Measurements from ENCODE around the gene ALPP.

DNA sequence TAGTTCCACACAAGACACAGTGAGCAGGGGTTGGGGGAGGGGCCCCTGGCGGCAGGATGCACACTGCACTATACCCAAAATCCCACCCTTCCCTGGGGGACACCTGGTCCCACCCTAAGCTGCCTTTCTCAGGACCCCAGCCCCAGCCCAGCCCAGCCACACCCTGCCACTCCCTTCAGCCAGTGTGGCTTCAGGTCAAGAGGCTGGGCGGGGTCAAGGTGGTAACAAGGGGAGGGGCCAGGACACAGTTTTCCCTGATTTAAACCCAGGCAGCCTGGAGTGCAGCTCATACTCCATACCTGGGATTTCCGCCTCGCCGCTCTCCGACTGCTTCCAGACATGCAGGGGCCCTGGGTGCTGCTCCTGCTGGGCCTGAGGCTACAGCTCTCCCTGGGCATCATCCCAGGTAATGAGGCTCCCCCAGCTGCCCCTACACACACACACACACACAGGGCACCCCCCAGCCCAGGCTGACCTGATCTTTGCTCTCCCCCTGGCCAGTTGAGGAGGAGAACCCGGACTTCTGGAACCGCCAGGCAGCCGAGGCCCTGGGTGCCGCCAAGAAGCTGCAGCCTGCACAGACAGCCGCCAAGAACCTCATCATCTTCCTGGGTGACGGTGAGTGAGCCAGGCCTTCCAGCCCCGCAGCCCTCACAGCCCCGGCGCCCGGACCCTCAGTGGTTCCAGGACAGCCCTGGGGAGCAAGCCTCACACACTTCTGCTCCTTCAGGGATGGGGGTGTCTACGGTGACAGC, 28.2 kb downstream of the ALPP start, which contains the start of gene ALPG:
- TF ChIP-seq, protein P1, sequence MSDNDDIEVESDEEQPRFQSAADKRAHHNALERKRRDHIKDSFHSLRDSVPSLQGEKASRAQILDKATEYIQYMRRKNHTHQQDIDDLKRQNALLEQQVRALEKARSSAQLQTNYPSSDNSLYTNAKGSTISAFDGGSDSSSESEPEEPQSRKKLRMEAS (IDR thresholded peaks at IDR 0.05; ENCODE audit: low read depth): no peak
- no peak for TF ChIP-seq YY1 (IDR thresholded peaks at IDR 0.05; ENCODE audit: low read depth)
- TF ChIP-seq FOXM1 (IDR thresholded peaks at IDR 0.05; ENCODE audit: low read depth): no peak
- TF ChIP-seq EZH2phosphoT487 (IDR thresholded peaks at IDR 0.05; ENCODE audit: borderline replicate concordance, low read depth): no peak
- no peak for TF ChIP-seq CTCF (IDR thresholded peaks at IDR 0.05)
- TF ChIP-seq, protein P2, sequence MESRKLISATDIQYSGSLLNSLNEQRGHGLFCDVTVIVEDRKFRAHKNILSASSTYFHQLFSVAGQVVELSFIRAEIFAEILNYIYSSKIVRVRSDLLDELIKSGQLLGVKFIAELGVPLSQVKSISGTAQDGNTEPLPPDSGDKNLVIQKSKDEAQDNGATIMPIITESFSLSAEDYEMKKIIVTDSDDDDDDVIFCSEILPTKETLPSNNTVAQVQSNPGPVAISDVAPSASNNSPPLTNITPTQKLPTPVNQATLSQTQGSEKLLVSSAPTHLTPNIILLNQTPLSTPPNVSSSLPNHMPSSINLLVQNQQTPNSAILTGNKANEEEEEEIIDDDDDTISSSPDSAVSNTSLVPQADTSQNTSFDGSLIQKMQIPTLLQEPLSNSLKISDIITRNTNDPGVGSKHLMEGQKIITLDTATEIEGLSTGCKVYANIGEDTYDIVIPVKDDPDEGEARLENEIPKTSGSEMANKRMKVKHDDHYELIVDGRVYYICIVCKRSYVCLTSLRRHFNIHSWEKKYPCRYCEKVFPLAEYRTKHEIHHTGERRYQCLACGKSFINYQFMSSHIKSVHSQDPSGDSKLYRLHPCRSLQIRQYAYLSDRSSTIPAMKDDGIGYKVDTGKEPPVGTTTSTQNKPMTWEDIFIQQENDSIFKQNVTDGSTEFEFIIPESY (IDR thresholded peaks at IDR 0.05; ENCODE audit: borderline replicate concordance, low read depth): no peak
- TF ChIP-seq RCOR1 (IDR thresholded peaks at IDR 0.05; ENCODE audit: low read length): no peak
- TF ChIP-seq, protein P3, sequence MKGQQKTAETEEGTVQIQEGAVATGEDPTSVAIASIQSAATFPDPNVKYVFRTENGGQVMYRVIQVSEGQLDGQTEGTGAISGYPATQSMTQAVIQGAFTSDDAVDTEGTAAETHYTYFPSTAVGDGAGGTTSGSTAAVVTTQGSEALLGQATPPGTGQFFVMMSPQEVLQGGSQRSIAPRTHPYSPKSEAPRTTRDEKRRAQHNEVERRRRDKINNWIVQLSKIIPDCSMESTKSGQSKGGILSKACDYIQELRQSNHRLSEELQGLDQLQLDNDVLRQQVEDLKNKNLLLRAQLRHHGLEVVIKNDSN (IDR thresholded peaks at IDR 0.05; ENCODE audit: borderline replicate concordance, low read depth): no peak
- no peak for TF ChIP-seq SIN3A (IDR thresholded peaks at IDR 0.05; ENCODE audit: borderline replicate concordance, low read depth, low read length)
